ENCODE results near the gene RELL1.

The RELL1 gene

DNA sequence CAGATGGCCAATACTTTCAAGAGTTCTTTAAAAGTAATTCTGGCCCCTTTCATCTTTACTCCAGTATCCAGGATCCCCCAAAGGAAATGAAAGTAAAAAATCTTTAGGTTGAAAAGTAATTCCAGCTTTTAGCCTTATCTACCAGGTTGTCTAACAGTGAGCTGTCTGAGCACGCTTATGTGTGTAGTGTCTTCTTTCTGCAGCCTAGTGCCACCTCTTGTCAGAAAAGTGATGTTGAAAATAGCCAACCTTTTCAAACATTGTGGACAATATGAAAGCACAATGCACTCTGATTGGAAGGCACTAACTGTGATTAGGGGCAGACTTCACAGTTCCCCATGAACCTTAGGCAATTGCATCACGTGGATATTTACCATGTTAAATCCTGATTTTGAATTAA lies 92.1 kb downstream of the RELL1 start:
- DNase-seq: no peak

DNA sequence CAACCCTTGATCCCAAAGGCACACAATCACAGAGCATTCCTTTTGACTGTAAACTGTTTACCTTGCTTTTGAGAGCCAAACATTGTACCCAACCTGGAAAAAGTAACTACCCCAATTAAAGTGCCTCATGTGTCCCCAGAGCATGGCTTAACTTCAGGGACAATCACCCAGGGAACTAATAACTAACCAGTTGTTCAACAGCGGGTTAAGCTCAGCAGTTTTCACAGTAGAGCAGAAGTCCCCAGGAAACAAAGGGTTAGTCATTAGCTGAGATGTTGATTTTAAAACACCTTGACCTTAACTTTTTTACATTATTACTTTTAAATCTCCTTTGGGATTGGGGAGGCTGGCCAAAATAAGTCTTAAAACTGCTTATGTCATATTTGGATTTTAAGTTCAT lies 94.8 kb downstream of the RELL1 start:
- no peak for DNase-seq

DNA sequence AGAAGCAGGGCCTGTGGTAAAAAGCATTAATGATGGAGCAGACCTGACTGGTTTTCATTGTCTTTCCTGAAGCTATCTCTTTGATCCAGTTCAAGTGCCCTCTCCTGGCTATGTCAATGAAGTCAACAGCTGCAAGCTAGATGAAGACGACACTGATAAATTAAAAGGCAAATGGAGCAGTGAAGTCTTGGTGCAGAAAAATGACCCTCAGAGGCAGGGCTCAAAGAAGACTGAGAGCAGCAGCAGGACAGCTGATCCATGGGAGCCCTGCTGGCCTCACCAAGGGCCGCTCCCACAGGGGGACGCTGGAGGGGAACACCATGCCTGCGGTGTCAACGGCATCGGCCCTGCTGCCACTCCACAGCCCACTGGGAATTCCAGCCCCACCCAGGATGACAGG lies 96.2 kb downstream of the RELL1 start:
- no peak for DNase-seq

DNA sequence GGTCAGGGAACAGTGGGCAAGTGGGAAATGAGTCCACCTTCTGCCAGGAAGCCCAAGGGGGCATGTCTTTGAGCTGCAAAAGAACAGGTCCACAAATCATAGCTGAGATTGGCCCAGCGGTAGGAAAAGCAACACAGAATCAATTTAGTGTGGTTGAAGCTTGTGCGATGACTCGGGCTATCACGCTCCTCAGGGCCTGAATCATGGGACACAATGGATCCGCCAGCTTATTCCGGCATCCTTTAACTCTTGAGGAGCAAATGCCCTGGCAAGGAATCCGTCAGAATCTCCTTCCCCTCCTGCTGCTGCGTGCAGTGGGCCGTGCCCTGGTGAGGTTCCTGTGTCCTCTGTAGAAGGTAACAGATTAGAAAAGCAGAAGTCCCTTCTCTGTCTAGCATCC lies 98.0 kb downstream of the RELL1 start:
- no peak for DNase-seq

DNA sequence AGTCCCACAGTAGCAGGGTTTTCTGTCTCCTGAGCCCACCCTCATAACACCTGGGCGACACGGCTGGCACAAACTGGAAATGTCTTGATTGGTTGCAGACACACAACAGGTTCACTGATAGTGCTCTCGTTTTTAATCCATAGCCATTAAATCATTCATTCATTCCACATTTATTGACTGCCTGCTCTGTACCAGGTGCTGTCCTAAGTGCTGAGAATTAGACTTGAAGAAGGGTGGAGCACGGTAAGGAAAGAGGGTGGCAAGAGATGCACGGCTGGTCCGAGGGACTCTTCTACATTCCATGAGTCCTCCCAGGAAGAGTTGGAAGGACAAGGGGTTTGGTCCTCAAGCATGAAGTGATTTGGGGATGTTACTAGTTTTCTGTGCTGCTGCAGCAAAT lies 100.0 kb downstream of the RELL1 start:
- no peak for DNase-seq

DNA sequence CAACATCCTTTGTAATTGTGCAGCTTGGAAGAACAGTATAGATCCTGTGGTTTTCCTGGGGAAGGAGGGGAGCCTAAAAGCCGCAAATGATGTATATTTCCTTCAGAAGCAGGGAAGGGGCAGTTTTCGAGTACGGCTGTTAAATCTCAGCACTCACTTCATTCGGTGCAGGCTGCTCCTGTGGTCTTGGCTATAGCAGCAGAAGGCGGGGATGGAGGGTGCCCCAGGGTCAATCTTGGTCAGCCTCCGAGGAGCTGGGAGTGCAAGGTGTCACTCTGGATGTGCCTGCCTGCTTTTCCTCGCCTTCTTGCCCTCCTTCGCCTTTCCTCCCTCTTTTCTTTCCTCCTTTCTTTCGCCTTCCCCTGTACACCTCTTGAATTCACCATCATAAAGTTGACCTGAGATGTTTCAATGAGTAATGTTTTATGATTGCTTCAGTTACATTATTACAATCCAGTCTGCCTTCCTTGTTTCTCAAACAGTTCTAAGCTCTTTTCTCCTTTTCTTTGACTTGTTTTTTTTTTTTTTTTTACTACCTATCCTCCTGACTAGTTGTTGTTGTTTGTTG lies 101.6 kb downstream of the RELL1 start:
- DNase-seq: no peak

DNA sequence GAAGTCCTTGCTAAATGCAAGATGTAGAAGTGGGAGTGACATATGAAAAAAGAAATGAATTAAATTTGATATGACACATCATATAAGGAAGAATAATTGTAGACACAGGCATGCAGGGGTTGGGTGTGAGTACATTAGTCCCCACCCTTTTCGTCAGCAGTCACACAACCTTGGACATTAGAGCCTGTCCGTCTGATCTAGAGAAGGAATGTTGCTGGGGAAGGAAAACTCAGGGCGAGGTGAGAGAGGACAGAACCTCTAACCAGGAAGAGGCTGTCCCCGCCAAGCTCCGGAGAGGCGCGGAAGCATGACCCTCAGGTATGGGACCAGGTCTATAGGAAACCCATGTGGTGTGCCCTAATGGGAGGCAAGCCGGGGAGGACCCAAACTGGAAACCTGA lies 102.1 kb downstream of the RELL1 start:
- no peak for DNase-seq

DNA sequence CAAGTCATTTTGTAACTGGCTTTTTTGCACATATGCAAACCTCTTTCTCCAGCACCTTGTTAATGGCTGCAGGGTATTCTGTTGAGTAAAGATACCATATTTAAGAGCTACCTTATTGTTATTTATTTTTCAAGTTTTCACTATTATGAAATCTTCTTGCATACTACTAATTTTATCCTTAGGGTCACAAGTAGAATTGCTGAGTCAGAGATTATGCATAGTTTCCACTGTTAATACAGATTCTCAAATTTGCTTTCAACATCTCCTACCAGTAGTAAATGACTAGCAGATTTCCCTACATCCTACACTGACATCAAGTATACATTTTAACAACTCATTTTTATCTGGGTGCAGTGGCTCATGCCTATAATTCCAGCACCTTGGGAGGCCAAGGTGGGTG lies 112.6 kb downstream of the RELL1 start:
- no peak for DNase-seq

DNA sequence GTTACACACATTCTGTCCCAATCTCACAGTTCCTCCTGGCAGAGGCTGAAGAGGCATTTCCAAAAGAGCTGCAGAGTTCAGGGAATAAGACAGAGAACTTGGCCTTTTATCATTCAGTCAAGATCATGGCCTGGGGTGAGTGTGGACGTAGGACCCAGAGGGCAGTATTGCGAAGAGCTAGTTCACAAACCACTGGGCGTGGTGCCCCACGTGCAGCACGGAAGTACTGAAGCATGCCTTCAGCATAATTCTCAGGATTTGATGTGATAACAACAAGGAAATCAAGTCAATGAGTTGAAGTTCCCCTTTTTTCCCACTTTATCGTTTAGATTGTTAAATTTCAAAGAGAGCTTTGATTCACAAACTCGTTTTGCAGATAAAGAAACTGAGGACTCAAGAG lies 117.7 kb downstream of the RELL1 start:
- no peak for DNase-seq

DNA sequence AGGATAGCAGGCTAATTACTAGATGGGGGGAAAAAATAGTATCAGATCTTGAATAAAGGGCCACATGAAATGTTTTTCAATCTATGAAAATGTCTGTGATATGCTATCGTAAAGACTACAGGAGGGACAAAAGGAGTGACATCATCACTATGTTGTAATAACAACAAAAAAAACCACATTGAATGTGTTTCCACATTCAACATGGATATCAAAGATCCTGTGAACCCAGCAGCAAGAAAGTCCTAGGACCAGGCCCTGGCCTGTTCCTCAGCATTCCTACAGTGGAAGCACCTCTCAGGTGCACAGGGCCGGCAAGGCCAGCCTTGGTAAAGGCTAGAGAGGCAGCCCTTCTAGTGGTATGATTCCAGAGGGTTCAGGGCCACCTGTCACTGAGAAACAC lies 118.3 kb downstream of the RELL1 start:
- DNase-seq: no peak

DNA sequence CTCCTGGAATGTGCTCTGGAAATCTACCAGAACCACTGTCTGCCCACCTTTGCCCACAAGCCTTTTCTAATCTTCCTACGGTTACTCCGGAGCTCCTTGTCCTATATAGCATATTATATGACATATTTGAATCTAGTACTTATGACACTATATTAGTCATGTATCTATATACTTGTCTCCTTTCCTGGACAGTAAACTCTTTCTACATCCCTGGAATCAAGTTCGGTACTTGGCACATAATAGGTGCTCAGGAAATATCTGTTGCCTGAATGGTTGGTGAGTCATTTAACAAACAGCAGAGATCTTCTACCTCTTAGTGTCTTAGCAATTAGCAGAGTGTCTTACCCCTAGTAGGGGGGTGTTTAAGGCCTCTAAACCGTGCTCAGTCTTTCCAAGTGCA lies 123.6 kb downstream of the RELL1 start:
- DNase-seq: no peak

DNA sequence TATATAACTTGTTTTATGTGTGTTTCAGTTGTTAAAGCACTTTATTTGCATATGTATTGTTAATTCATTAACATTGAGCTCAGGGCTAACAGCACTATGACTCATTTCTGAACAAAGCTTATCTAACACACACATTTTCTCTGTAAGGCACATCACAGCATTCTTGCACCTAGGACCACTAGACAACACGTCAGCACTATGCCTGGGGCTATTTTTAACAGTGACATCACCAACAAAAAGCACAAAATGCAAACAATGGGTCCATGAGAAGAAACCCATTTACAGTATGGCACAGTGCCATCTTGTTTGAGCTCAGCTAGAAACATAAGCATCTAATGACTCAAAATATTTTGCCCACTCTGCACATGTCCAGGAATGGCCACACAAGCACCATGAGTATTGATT lies 124.4 kb downstream of the RELL1 start:
- no peak for DNase-seq

DNA sequence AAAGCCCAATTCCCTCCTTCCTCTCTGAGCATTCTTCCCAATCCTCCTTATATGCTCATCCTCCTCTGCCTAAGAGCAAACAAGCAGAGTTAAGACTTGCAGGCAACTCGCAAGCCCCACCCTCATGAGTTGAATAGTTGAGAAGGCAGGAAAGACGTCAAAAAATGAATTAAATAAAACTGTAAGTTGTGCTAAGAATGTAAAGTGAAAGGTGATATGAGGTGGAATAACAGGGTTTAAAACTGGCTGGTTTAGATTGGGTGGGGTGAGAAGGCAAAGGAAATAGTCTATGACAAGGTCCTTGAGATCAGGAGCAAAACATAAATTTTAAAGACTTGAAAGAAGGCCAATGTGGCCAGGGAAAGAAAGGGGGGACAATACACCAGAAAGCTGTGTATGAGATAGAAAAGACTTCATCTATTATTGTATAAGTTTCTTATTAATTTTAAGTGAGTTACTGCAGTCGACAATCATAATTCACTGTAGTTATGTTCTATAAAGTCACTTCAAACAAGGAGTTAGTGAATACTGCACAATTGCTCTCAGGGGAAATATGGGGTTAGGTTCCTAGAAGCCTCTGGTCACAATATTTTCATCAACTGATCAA lies 124.9 kb downstream of the RELL1 start:
- DNase-seq: no peak

All from NCI-H2081 treated with DMSO at 0.1 percent for 48 hours (cell line).